Vagina (tissue), 2 donors: ENCODE data around the gene TANGO6.

ENCODE experiments used
- CTCF ChIP-seq, 3 experiments: fragments of 450-650 bp in 2 of 3; fragments of 200-600 bp in 1 of 3; sonication (generic) in 1 of 3; IDR thresholded peaks; one replicate each; pipeline ENCODE4 v1.5.1; 2017 to 2019; ENCODE audit warnings: antibody characterized with exemption in 3 of 3, mild to moderate bottlenecking in 2 of 3, moderate library complexity in 2 of 3
- POLR2A ChIP-seq, 2 donors: fragments of 450-650 bp; IDR thresholded peaks; one replicate each; pipeline ENCODE4 v1.6.1; 2017; ENCODE audit warnings: antibody characterized with exemption in 2 of 2, mild to moderate bottlenecking in 2 of 2, moderate library complexity in 2 of 2
- POLR2AphosphoS5 ChIP-seq, 2 donors: sonication (generic); formaldehyde crosslinking; IDR thresholded peaks; one replicate each; pipeline ENCODE4 v1.9.0; 2017; ENCODE audit warnings: antibody characterized with exemption in 2 of 2, mild to moderate bottlenecking in 2 of 2, low read depth in 1 of 2; ENCODE audit not compliant: insufficient read depth in 1 of 2

- TF ChIP-seq CTCF (IDR thresholded peaks at IDR 0.05) (no peak), POLR2A (IDR thresholded peaks at IDR 0.05) (no peak), POLR2AphosphoS5 (IDR thresholded peaks at IDR 0.05; ENCODE audit: insufficient read depth in 1 of 2, low read depth in 1 of 2) (no peak)
These were observed 233.9 kb downstream of the TANGO6 start for GRCh38 chr16:69077251-69077650.
